ENCODE measurements around the gene TERT. TPM values are rescaled to one million over a fixed set of nuclear protein-coding genes. Genes with fewer than 3 reads are reported as not detected.

TERT gene
- total RNA-seq, 2 experiments from 2014 or later: 0.55 to 0.84 TPM

DNA sequence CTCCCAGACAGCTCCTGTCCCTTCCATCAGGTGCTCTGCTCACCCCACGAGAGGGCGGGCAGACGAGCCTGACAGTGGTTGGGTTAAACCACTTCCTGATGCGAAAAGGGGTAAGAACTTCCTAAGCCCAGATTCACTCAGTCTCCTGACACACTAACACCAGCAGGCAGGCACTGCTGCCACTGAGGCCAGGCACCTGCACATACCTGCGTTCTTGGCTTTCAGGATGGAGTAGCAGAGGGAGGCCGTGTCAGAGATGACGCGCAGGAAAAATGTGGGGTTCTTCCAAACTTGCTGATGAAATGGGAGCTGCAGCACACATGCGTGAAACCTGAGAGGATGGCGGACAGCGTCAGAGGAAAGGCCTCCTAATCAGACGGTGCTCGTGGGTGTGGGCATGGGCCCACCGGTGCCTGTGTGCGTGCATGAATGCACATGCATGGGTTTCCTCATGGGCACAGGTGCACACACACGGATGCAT lies 39.7 kb downstream of the TERT start:
- Histone ChIP-seq H3K36me3 (ENCODE audit: insufficient read depth, low read length) (no peaks in the 10 kb centered on the region), H3K9me3 (ENCODE audit: control insufficient read depth in 1 of 2, insufficient read depth in 1 of 2, low read length in 2 of 2) (no peaks in the 10 kb centered on the region), H3K4me3 (ENCODE audit: low read length) (peak overlapping the region; percentile 37), H3K4me1 (ENCODE audit: insufficient read depth, low read length) (peaks cover 23% of the 10 kb centered on the region), H3K27me3 (ENCODE audit: control insufficient read depth in 1 of 2, insufficient read depth in 2 of 2, low read length in 2 of 2) (no peaks in the 10 kb centered on the region), H3K27ac (ENCODE audit: low read depth in 1 of 2, low read length in 2 of 2) (no peak overlapping the region)
- intact Hi-C loops (cut with DNase I, micrococcal nuclease): loop anchor here (1.0 to 10.0 kb wide), 4 partner anchors 60 to 130 kb away; no protein-coding TSS in a partner anchor
- H3K27me3 Mint-ChIP-seq: no peaks in the 10 kb centered on the region
- peak; percentile 90 for ATAC-seq (ENCODE audit: poor library complexity)
- ChIA-PET CTCF (no interaction called here), POLR2A (interaction anchor here (0.6 to 1.8 kb wide), 5 partner anchors 61 to 390 kb away, joined by 3 to 21 read pairs (median 8); partner anchors contain the start of gene CLPTM1L)
- peak overlapping the region; percentile 70 for H3K27ac Mint-ChIP-seq
- TF ChIP-seq, protein P1, sequence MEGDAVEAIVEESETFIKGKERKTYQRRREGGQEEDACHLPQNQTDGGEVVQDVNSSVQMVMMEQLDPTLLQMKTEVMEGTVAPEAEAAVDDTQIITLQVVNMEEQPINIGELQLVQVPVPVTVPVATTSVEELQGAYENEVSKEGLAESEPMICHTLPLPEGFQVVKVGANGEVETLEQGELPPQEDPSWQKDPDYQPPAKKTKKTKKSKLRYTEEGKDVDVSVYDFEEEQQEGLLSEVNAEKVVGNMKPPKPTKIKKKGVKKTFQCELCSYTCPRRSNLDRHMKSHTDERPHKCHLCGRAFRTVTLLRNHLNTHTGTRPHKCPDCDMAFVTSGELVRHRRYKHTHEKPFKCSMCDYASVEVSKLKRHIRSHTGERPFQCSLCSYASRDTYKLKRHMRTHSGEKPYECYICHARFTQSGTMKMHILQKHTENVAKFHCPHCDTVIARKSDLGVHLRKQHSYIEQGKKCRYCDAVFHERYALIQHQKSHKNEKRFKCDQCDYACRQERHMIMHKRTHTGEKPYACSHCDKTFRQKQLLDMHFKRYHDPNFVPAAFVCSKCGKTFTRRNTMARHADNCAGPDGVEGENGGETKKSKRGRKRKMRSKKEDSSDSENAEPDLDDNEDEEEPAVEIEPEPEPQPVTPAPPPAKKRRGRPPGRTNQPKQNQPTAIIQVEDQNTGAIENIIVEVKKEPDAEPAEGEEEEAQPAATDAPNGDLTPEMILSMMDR (IDR thresholded peaks at IDR 0.05): peak; percentile 30
- H3K4me3 Mint-ChIP-seq: peak overlapping the region; percentile 86
- peak; percentile 19 to 77 (median 54) for DNase-seq
- peaks cover 21% of the 10 kb centered on the region for H3K4me1 Mint-ChIP-seq (ENCODE audit: low read depth)
- no peaks in the 10 kb centered on the region for H3K9me3 Mint-ChIP-seq
- H3K36me3 Mint-ChIP-seq (ENCODE audit: low read depth): no peaks in the 10 kb centered on the region

DNA sequence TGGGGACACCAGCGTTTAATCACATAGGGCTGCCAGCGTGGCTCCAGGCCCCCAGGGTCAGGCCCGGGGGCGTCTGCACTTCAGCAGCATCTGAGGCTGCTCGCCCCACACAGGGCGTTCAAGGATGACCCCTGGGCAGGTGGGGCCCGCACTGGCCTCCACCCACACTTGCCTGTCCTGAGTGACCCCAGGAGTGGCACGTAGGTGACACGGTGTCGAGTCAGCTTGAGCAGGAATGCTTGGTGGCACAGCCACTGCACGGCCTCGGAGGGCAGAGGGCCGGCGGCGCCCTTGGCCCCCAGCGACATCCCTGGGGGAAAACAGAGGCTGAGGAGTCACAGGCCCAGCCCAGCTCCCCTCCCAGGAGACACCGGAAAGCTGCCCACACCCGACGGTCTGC lies 40.7 kb downstream of the TERT start:
- no peak for DNase-seq
- Mint-ChIP-seq H3K27ac (no peak overlapping the region), H3K4me1 (ENCODE audit: low read depth) (peaks cover 21% of the 10 kb centered on the region), H3K4me3 (no peak overlapping the region), H3K9me3 (no peaks in the 10 kb centered on the region), H3K36me3 (ENCODE audit: low read depth) (no peaks in the 10 kb centered on the region), H3K27me3 (no peaks in the 10 kb centered on the region)
- intact Hi-C loops (cut with DNase I, micrococcal nuclease): loop anchor here (10.0 kb wide), 2 partner anchors 61 to 131 kb away; no protein-coding TSS in a partner anchor
- Histone ChIP-seq H3K27me3 (ENCODE audit: control insufficient read depth in 1 of 2, insufficient read depth in 2 of 2, low read length in 2 of 2) (no peaks in the 10 kb centered on the region), H3K36me3 (ENCODE audit: insufficient read depth, low read length) (no peaks in the 10 kb centered on the region), H3K27ac (ENCODE audit: low read depth in 1 of 2, low read length in 2 of 2) (no peak overlapping the region), H3K9me3 (ENCODE audit: control insufficient read depth in 1 of 2, insufficient read depth in 1 of 2, low read length in 2 of 2) (no peaks in the 10 kb centered on the region), H3K4me3 (ENCODE audit: low read length) (no peak overlapping the region), H3K4me1 (ENCODE audit: insufficient read depth, low read length) (peaks cover 23% of the 10 kb centered on the region)
- POLR2A ChIA-PET: interaction anchor here (0.6 to 1.8 kb wide), 5 partner anchors 62 to 391 kb away, joined by 3 to 21 read pairs (median 8); partner anchors contain the start of gene CLPTM1L
- CTCF ChIA-PET: no interaction called here
- TF ChIP-seq, protein P1 (IDR thresholded peaks at IDR 0.05): no peak
- ATAC-seq (ENCODE audit: poor library complexity): no peak

DNA sequence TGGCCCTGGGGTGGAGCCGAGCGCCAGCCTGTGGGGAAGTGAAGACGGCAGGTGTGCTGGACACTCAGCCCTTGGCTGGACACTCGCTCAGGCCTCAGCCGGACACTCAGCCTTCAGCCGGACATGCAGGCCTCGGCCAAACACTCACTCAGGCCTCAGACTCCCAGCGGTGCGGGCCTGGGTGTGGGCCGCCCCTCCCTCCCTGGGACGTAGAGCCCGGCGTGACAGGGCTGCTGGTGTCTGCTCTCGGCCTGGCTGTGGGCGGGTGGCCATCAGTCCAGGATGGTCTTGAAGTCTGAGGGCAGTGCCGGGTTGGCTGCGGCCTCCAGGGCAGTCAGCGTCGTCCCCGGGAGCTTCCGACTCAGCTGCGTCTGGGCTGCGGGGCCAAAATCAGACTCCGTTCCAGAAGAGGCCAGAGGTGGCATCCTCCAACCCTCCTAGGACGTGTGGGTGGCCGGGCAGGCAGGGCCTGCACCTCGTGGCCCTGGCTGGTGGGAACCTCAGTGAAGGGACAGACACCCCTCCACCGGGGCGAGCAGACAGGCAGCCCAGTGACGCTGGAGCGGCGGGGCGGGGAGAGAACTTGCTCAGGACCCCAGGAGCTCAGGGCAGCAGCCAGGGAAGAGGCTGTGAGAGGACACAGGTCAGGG lies 41.3 kb downstream of the TERT start:
- Histone ChIP-seq H3K36me3 (ENCODE audit: insufficient read depth, low read length) (no peaks in the 10 kb centered on the region), H3K27me3 (ENCODE audit: control insufficient read depth in 1 of 2, insufficient read depth in 2 of 2, low read length in 2 of 2) (no peaks in the 10 kb centered on the region), H3K9me3 (ENCODE audit: control insufficient read depth in 1 of 2, insufficient read depth in 1 of 2, low read length in 2 of 2) (no peaks in the 10 kb centered on the region), H3K4me3 (ENCODE audit: low read length) (no peak overlapping the region), H3K4me1 (ENCODE audit: insufficient read depth, low read length) (peaks cover 23% of the 10 kb centered on the region), H3K27ac (ENCODE audit: low read depth in 1 of 2, low read length in 2 of 2) (no peak overlapping the region)
- intact Hi-C loops (cut with DNase I, micrococcal nuclease): loop anchor here (10.0 kb wide), 2 partner anchors 61 to 131 kb away; no protein-coding TSS in a partner anchor
- POLR2A ChIA-PET: no interaction called here
- Mint-ChIP-seq H3K27me3 (no peaks in the 10 kb centered on the region), H3K9me3 (no peaks in the 10 kb centered on the region), H3K36me3 (ENCODE audit: low read depth) (no peaks in the 10 kb centered on the region), H3K27ac (no peak overlapping the region), H3K4me1 (ENCODE audit: low read depth) (peaks cover 21% of the 10 kb centered on the region), H3K4me3 (no peak overlapping the region)
- ATAC-seq (ENCODE audit: poor library complexity): no peak
- no peak for DNase-seq
- CTCF ChIA-PET: no interaction called here
- TF ChIP-seq, protein P1 (IDR thresholded peaks at IDR 0.05): no peak

All from CD4-positive, alpha-beta T cell (primary cell).